ENCODE measurements around the gene SPACA9.
A peak's percentile ranks its signal among the peaks of the same experiment; 100 is the strongest.

SPACA9 gene

GRCh38 chr9:132846109-132846917 is 32.4 kb upstream of the SPACA9 start:
- Histone ChIP-seq H3K27ac (ENCODE audit: low read length, poor library complexity, severe bottlenecking) (no peak overlapping the region), H3K18ac (ENCODE audit: low read depth in 1 of 2, low read length in 2 of 2) (no peak overlapping the region), H3K36me3 (ENCODE audit: control insufficient read depth in 1 of 2, insufficient read depth in 2 of 2, low read depth in 1 of 2, low read length in 2 of 2) (no peaks in the 10 kb centered on the region), H2AFZ (ENCODE audit: low read depth, low read length) (no peak overlapping the region), H3K23ac (ENCODE audit: low read length in 2 of 2) (peak overlapping the region in 1 of 2 experiments; percentile 61), H2BK120ac (ENCODE audit: low read depth, low read length) (no peak overlapping the region), H3K9ac (ENCODE audit: low read length) (no peak overlapping the region), H2BK15ac (ENCODE audit: low read depth, poor library complexity, severe bottlenecking) (no peak overlapping the region), H2BK12ac (ENCODE audit: low read length in 2 of 2) (no peak overlapping the region), H4K8ac (ENCODE audit: low read length) (no peak overlapping the region), H3K4me3 (ENCODE audit: insufficient read depth in 1 of 2, low read depth in 1 of 2, low read length in 2 of 2) (no peak overlapping the region), H3K4me1 (ENCODE audit: control insufficient read depth, insufficient read depth, low read depth, low read length) (no peaks in the 10 kb centered on the region), H3K4me2 (ENCODE audit: low read length, poor library complexity, severe bottlenecking) (no peak overlapping the region), H4K91ac (ENCODE audit: low read length) (no peak overlapping the region), H3K14ac (ENCODE audit: low read length in 2 of 2) (no peak overlapping the region), H3K27me3 (ENCODE audit: control insufficient read depth in 1 of 2, insufficient read depth in 1 of 2, low read length in 2 of 2) (peaks cover 0 to 25% of the 10 kb centered on the region in 2 experiments), H2BK5ac (ENCODE audit: low read depth, low read length, poor library complexity, severe bottlenecking) (no peak overlapping the region), H3K4ac (ENCODE audit: low read depth in 1 of 2, low read length in 2 of 2) (no peak overlapping the region), H3K79me1 (replicated peaks; ENCODE audit: low read length, poor library complexity, severe bottlenecking) (no peaks in the 10 kb centered on the region), H2AK5ac (ENCODE audit: low read length, severe bottlenecking) (no peak overlapping the region), H3K9me3 (ENCODE audit: control insufficient read depth, low read length) (no peaks in the 10 kb centered on the region)
- 86% methylated on average over 12 of the region's 12 CpGs for WGBS
- no peak for DNase-seq

- Histone ChIP-seq H2AK5ac (ENCODE audit: low read length, severe bottlenecking) (no peak overlapping the region), H3K23ac (ENCODE audit: low read length in 2 of 2) (peak overlapping the region in 1 of 2 experiments; percentile 61), H3K9me3 (ENCODE audit: control insufficient read depth, low read length) (no peaks in the 10 kb centered on the region), H3K4me2 (ENCODE audit: low read length, poor library complexity, severe bottlenecking) (no peak overlapping the region), H2BK12ac (ENCODE audit: low read length in 2 of 2) (no peak overlapping the region), H3K4ac (ENCODE audit: low read depth in 1 of 2, low read length in 2 of 2) (no peak overlapping the region), H3K27ac (ENCODE audit: low read length, poor library complexity, severe bottlenecking) (no peak overlapping the region), H2AFZ (ENCODE audit: low read depth, low read length) (no peak overlapping the region), H3K27me3 (ENCODE audit: control insufficient read depth in 1 of 2, insufficient read depth in 1 of 2, low read length in 2 of 2) (peaks cover 0 to 26% of the 10 kb centered on the region in 2 experiments), H2BK15ac (ENCODE audit: low read depth, poor library complexity, severe bottlenecking) (no peak overlapping the region), H3K14ac (ENCODE audit: low read length in 2 of 2) (peak overlapping the region in 1 of 2 experiments; percentile 39), H3K9ac (ENCODE audit: low read length) (no peak overlapping the region), H2BK5ac (ENCODE audit: low read depth, low read length, poor library complexity, severe bottlenecking) (no peak overlapping the region), H3K79me1 (replicated peaks; ENCODE audit: low read length, poor library complexity, severe bottlenecking) (no peaks in the 10 kb centered on the region), H2BK120ac (ENCODE audit: low read depth, low read length) (no peak overlapping the region), H4K8ac (ENCODE audit: low read length) (no peak overlapping the region), H3K36me3 (ENCODE audit: control insufficient read depth in 1 of 2, insufficient read depth in 2 of 2, low read depth in 1 of 2, low read length in 2 of 2) (no peaks in the 10 kb centered on the region), H3K4me3 (ENCODE audit: insufficient read depth in 1 of 2, low read depth in 1 of 2, low read length in 2 of 2) (no peak overlapping the region), H4K91ac (ENCODE audit: low read length) (no peak overlapping the region), H3K18ac (ENCODE audit: low read depth in 1 of 2, low read length in 2 of 2) (no peak overlapping the region), H3K4me1 (ENCODE audit: control insufficient read depth, insufficient read depth, low read depth, low read length) (no peaks in the 10 kb centered on the region)
- DNase-seq: no peak
- 84% methylated on average over 15 of the region's 15 CpGs for WGBS
These were observed 31.7 kb upstream of the SPACA9 start for GRCh38 chr9:132846918-132847515.

- Histone ChIP-seq H3K4me3 (ENCODE audit: insufficient read depth in 1 of 2, low read depth in 1 of 2, low read length in 2 of 2) (no peak overlapping the region), H3K79me1 (replicated peaks; ENCODE audit: low read length, poor library complexity, severe bottlenecking) (no peaks in the 10 kb centered on the region), H3K18ac (ENCODE audit: low read depth in 1 of 2, low read length in 2 of 2) (no peak overlapping the region), H3K4me1 (ENCODE audit: control insufficient read depth, insufficient read depth, low read depth, low read length) (no peaks in the 10 kb centered on the region), H3K4ac (ENCODE audit: low read depth in 1 of 2, low read length in 2 of 2) (no peak overlapping the region), H2BK5ac (ENCODE audit: low read depth, low read length, poor library complexity, severe bottlenecking) (no peak overlapping the region), H2AFZ (ENCODE audit: low read depth, low read length) (no peak overlapping the region), H3K36me3 (ENCODE audit: control insufficient read depth in 1 of 2, insufficient read depth in 2 of 2, low read depth in 1 of 2, low read length in 2 of 2) (no peaks in the 10 kb centered on the region), H2BK120ac (ENCODE audit: low read depth, low read length) (no peak overlapping the region), H3K4me2 (ENCODE audit: low read length, poor library complexity, severe bottlenecking) (no peak overlapping the region), H3K27me3 (ENCODE audit: control insufficient read depth in 1 of 2, insufficient read depth in 1 of 2, low read length in 2 of 2) (peaks cover 0 to 22% of the 10 kb centered on the region in 2 experiments), H3K27ac (ENCODE audit: low read length, poor library complexity, severe bottlenecking) (no peak overlapping the region), H2BK12ac (ENCODE audit: low read length in 2 of 2) (no peak overlapping the region), H3K9me3 (ENCODE audit: control insufficient read depth, low read length) (no peaks in the 10 kb centered on the region), H2BK15ac (ENCODE audit: low read depth, poor library complexity, severe bottlenecking) (no peak overlapping the region), H3K14ac (ENCODE audit: low read length in 2 of 2) (no peak overlapping the region), H3K9ac (ENCODE audit: low read length) (no peak overlapping the region), H4K91ac (ENCODE audit: low read length) (no peak overlapping the region), H2AK5ac (ENCODE audit: low read length, severe bottlenecking) (no peak overlapping the region), H4K8ac (ENCODE audit: low read length) (no peak overlapping the region), H3K23ac (ENCODE audit: low read length in 2 of 2) (no peak overlapping the region)
- WGBS: 80% methylated on average over 12 of the region's 12 CpGs
- DNase-seq: no peak
These were observed 29.5 kb upstream of the SPACA9 start for GRCh38 chr9:132849185-132849706.

- Histone ChIP-seq H3K14ac (ENCODE audit: low read length in 2 of 2) (no peak overlapping the region), H3K4me2 (ENCODE audit: low read length, poor library complexity, severe bottlenecking) (no peak overlapping the region), H3K4me3 (ENCODE audit: insufficient read depth in 1 of 2, low read depth in 1 of 2, low read length in 2 of 2) (no peak overlapping the region), H3K4ac (ENCODE audit: low read depth in 1 of 2, low read length in 2 of 2) (no peak overlapping the region), H4K91ac (ENCODE audit: low read length) (no peak overlapping the region), H2BK120ac (ENCODE audit: low read depth, low read length) (no peak overlapping the region), H3K27me3 (ENCODE audit: control insufficient read depth in 1 of 2, insufficient read depth in 1 of 2, low read length in 2 of 2) (peaks cover 0 to 43% of the 10 kb centered on the region in 2 experiments), H2AK5ac (ENCODE audit: low read length, severe bottlenecking) (no peak overlapping the region), H3K18ac (ENCODE audit: low read depth in 1 of 2, low read length in 2 of 2) (no peak overlapping the region), H2BK12ac (ENCODE audit: low read length in 2 of 2) (no peak overlapping the region), H4K8ac (ENCODE audit: low read length) (no peak overlapping the region), H2BK5ac (ENCODE audit: low read depth, low read length, poor library complexity, severe bottlenecking) (no peak overlapping the region), H3K23ac (ENCODE audit: low read length in 2 of 2) (no peak overlapping the region), H2BK15ac (ENCODE audit: low read depth, poor library complexity, severe bottlenecking) (no peak overlapping the region), H3K9me3 (ENCODE audit: control insufficient read depth, low read length) (no peaks in the 10 kb centered on the region), H3K9ac (ENCODE audit: low read length) (no peak overlapping the region), H3K4me1 (ENCODE audit: control insufficient read depth, insufficient read depth, low read depth, low read length) (peaks cover 10% of the 10 kb centered on the region), H3K79me1 (replicated peaks; ENCODE audit: low read length, poor library complexity, severe bottlenecking) (no peaks in the 10 kb centered on the region), H3K36me3 (ENCODE audit: control insufficient read depth in 1 of 2, insufficient read depth in 2 of 2, low read depth in 1 of 2, low read length in 2 of 2) (no peaks in the 10 kb centered on the region), H2AFZ (ENCODE audit: low read depth, low read length) (no peak overlapping the region), H3K27ac (ENCODE audit: low read length, poor library complexity, severe bottlenecking) (no peak overlapping the region)
- WGBS: 90% methylated on average over 2 of the region's 4 CpGs
- no peak for DNase-seq
These were observed 25.2 kb upstream of the SPACA9 start for GRCh38 chr9:132853482-132853881.

All from mesenchymal stem cell (in vitro differentiated cells and primary cell).